HFFc6 (cell line): ENCODE results near the gene CRTC3. TPM values are rescaled to one million over a fixed set of nuclear protein-coding genes. Genes with fewer than 3 reads are reported as not detected.

Source experiments
- DNase-seq: peaks from one replicate; pipeline ENCODE4 v3.0.0-alpha.2; 2018
- H3K27ac Mint-ChIP-seq: 2 replicates; pipeline ENCODE4 v1.8.0; 2020; ENCODE audit warnings: mild to moderate bottlenecking, mixed read lengths
- H3K27me3 Mint-ChIP-seq: 2 replicates; pipeline ENCODE4 v1.8.0; 2021; ENCODE audit warnings: mild to moderate bottlenecking, moderate library complexity, mixed read lengths; ENCODE audit not compliant: insufficient read depth
- H3K36me3 Mint-ChIP-seq: 2 replicates; pipeline ENCODE4 v1.8.0; 2021; ENCODE audit warnings: low read depth, mixed read lengths
- H3K4me1 Mint-ChIP-seq: 2 replicates; pipeline ENCODE4 v1.8.0; 2020; ENCODE audit warnings: low read depth, mixed read lengths
- H3K4me3 Mint-ChIP-seq: 2 replicates; pipeline ENCODE4 v1.8.0; 2020; ENCODE audit warnings: mild to moderate bottlenecking, moderate library complexity, mixed read lengths
- H3K9me3 Mint-ChIP-seq: 2 replicates; pipeline ENCODE4 v1.8.0; 2020; ENCODE audit warnings: mild to moderate bottlenecking, mixed read lengths
- CTCF ChIP-seq: fragments of 200-600 bp; sonication (generic); IDR thresholded peaks from 2 replicates; pipeline ENCODE4 v1.5.0; 2021; ENCODE audit warnings: antibody characterized with exemption, mild to moderate bottlenecking
- total RNA-seq, 6 experiments: library from RNA; stranded (reverse); fragmentation: NEBNext Ultra II Directional; extraction: Animal tissue kit (Norgen Biotek cat#: 25700); gene quantifications; 2 replicates in 1 of 6; 3 replicates in 5 of 6; pipeline ENCODE4 v1.2.3, GENCODE V29; 2021

Gene CRTC3
- total RNA-seq, 6 experiments from 2014 or later: 21.5 to 24.3 (median 23.5) TPM

- Mint-ChIP-seq H3K27me3 (peaks cover 2% of the 10 kb centered on the region; the same call in 1 of the 2 replicates), H3K4me1 (peaks cover 24% of the 10 kb centered on the region), H3K36me3 (peaks cover 14% of the 10 kb centered on the region; the same call in 1 of the 2 replicates), H3K9me3 (no peaks in the 10 kb centered on the region), H3K27ac (no peak overlapping the region), H3K4me3 (no peak overlapping the region)
- DNase-seq: no peak
- TF ChIP-seq CTCF: no peak
Measured at GRCh38 chr15:90580946-90581345, 51.2 kb downstream of the CRTC3 start.

- H3K27me3 Mint-ChIP-seq: peaks cover 2% of the 10 kb centered on the region; the same call in 1 of the 2 replicates
- TF ChIP-seq CTCF: no peak
- no peaks in the 10 kb centered on the region for H3K9me3 Mint-ChIP-seq
- no peak for DNase-seq
- no peak overlapping the region for H3K4me3 Mint-ChIP-seq
- peaks cover 9% of the 10 kb centered on the region for H3K36me3 Mint-ChIP-seq
- no peak overlapping the region for H3K27ac Mint-ChIP-seq
- peaks cover 25% of the 10 kb centered on the region for H3K4me1 Mint-ChIP-seq
Measured at GRCh38 chr15:90581771-90582352, 52.1 kb downstream of the CRTC3 start.

GRCh38 chr15:90582553-90582952 lies 52.8 kb downstream of the CRTC3 start:
- peaks cover 9% of the 10 kb centered on the region for H3K36me3 Mint-ChIP-seq
- no peak overlapping the region for H3K27ac Mint-ChIP-seq
- peaks cover 25% of the 10 kb centered on the region for H3K4me1 Mint-ChIP-seq
- no peak overlapping the region for H3K4me3 Mint-ChIP-seq
- no peaks in the 10 kb centered on the region for H3K9me3 Mint-ChIP-seq
- no peak for TF ChIP-seq CTCF
- H3K27me3 Mint-ChIP-seq: peaks cover 2% of the 10 kb centered on the region; the same call in 1 of the 2 replicates
- no peak for DNase-seq

- H3K9me3 Mint-ChIP-seq: no peaks in the 10 kb centered on the region
- H3K4me1 Mint-ChIP-seq: peaks cover 30% of the 10 kb centered on the region
- no peak overlapping the region for H3K27ac Mint-ChIP-seq
- TF ChIP-seq CTCF: no peak
- H3K27me3 Mint-ChIP-seq: peaks cover 5% of the 10 kb centered on the region
- H3K4me3 Mint-ChIP-seq: no peak overlapping the region
- DNase-seq: no peak
- H3K36me3 Mint-ChIP-seq: peaks cover 14% of the 10 kb centered on the region
Measured at GRCh38 chr15:90583471-90584252, 53.9 kb downstream of the CRTC3 start.

GRCh38 chr15:90584841-90585240 lies 55.1 kb downstream of the CRTC3 start:
- H3K36me3 Mint-ChIP-seq: peaks cover 14% of the 10 kb centered on the region
- H3K4me3 Mint-ChIP-seq: no peak overlapping the region
- peaks cover 5% of the 10 kb centered on the region for H3K27me3 Mint-ChIP-seq
- H3K4me1 Mint-ChIP-seq: peaks cover 30% of the 10 kb centered on the region
- no peak overlapping the region for H3K27ac Mint-ChIP-seq
- no peak for TF ChIP-seq CTCF
- no peak for DNase-seq
- no peaks in the 10 kb centered on the region for H3K9me3 Mint-ChIP-seq
